Stimulated activated CD8-positive, alpha-beta memory T cell treated with anti-CD3 and anti-CD28 coated beads, Interleukin-12 subunit alpha, Interleukin-12 subunit beta, amount 100 ng/mL, for 24 hours (primary cell): Measurements from ENCODE around the gene KRTAP29-1.

Source experiments
- DNase-seq: peaks from one replicate; pipeline ENCODE4 v3.0.0-alpha.2; 2020; ENCODE audit errors: extremely low read depth

KRTAP29-1 gene

GRCh38 chr17:41328207-41328606, 25.6 kb upstream of the KRTAP29-1 start:
- DNase-seq = no peak

GRCh38 chr17:41327411-41328120, 24.9 kb upstream of the KRTAP29-1 start:
- DNase-seq = no peak

- DNase-seq = no peak
Measured at GRCh38 chr17:41326173-41327145, 23.8 kb upstream of the KRTAP29-1 start.

GRCh38 chr17:41325611-41326010, 23.0 kb upstream of the KRTAP29-1 start:
- DNase-seq = no peak

GRCh38 chr17:41325126-41325525, 22.5 kb upstream of the KRTAP29-1 start:
- DNase-seq = no peak

GRCh38 chr17:41324180-41325075, 21.8 kb upstream of the KRTAP29-1 start:
- DNase-seq = no peak

GRCh38 chr17:41322903-41323895, 20.5 kb upstream of the KRTAP29-1 start:
- DNase-seq = no peak

- DNase-seq = no peak
Measured at GRCh38 chr17:41322094-41322902, 19.6 kb upstream of the KRTAP29-1 start.

GRCh38 chr17:41318231-41318630, 15.6 kb upstream of the KRTAP29-1 start:
- DNase-seq = no peak

- DNase-seq = no peak
Measured at GRCh38 chr17:41315814-41316445, 13.3 kb upstream of the KRTAP29-1 start.

- DNase-seq = no peak
Measured at GRCh38 chr17:41315204-41315794, 12.6 kb upstream of the KRTAP29-1 start, which contains the start of gene KRTAP17-1. KRTAP17-1 (minus strand) TSS chr17:41315710; CDS start chr17:41315650, 60 bp downstream.

GRCh38 chr17:41311111-41311510, 8.5 kb upstream of the KRTAP29-1 start:
- DNase-seq = no peak

GRCh38 chr17:41308918-41309359, 6.3 kb upstream of the KRTAP29-1 start, which contains the start of gene KRTAP16-1:
KRTAP16-1 (minus strand) TSS chr17:41309309; CDS start chr17:41309253, 56 bp downstream.
- no peak for DNase-seq

GRCh38 chr17:41308251-41308917, 5.7 kb upstream of the KRTAP29-1 start:
- DNase-seq = no peak

- no peak for DNase-seq
Measured at GRCh38 chr17:41307647-41308046, 5.0 kb upstream of the KRTAP29-1 start.

GRCh38 chr17:41304091-41304490, 1.4 kb upstream of the KRTAP29-1 start:
- DNase-seq = no peak

- DNase-seq = no peak
Measured at GRCh38 chr17:41302981-41303380, 330 bp upstream of the KRTAP29-1 start.
